HG03103 (cell line): ENCODE results near the gene NT5C.

Source experiments
- ATAC-seq: cut with Tn5 transposase; IDR thresholded peaks from one replicate; pipeline ENCODE4 v1.9.1; 2021; ENCODE audit warnings: low read depth; ENCODE audit not compliant: unreplicated experiment

NT5C gene

DNA sequence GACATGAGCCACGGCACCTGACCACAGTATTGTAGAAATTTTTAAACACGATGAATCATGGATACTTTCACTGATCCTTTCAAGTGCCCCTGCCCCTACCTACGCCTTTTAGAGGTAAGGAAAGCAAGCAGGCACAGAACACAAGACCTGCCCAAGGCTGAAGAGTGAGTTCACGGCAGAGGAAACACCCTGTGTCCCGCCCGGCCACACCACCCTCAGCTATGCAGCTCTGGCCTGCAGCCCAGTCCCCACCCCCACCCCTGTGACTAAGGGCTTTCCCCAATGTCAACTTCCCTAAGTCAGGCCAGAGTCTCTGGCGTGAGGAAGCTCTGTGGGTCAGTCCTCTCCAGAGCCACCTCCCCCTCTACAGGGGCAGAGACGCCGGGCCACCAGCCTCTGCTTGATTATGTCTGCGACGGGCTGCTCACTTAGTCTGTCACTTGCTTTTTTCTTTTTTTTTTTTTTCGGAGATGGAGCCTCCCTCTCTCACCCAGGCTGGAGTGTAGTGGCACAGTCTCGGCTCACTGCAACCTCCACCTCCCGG is 35.4 kb downstream of the NT5C start:
- ATAC-seq = no peak

- no peak for ATAC-seq
These were observed 36.6 kb downstream of the NT5C start for GRCh38 chr17:75094871-75095399.

DNA sequence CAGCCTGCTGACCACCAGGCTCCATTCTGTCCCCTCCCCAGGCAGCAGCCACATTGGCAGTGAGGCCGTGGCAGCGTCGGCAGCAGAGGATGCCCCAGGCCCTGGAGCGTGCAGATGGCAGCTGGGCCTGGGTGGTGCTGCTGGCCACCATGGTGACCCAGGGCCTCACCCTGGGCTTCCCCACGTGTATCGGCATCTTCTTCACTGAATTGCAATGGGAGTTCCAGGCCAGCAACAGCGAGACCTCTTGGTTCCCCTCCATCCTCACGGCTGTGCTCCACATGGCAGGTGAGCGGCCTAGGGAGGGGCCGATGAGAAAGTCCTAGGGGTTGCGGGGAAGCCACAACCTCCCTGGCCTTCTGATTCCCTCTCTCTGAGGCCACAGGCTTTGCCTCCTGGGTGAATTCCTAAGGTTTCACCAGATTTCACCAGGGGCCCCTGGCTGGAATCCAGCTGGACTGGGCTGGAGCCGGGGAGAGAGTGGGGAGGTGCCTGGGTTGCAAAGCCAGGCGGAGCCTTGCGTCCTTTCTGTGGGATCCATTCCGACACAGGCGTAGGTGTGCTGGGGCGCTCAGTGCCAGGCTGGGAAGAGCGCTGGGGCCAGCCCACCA is 37.9 kb downstream of the NT5C start:
- no peak for ATAC-seq

GRCh38 chr17:75091855-75092327 is 39.7 kb downstream of the NT5C start:
- no peak for ATAC-seq

GRCh38 chr17:75090871-75091854 is 40.4 kb downstream of the NT5C start:
- no peak for ATAC-seq

GRCh38 chr17:75088465-75089417 is 42.8 kb downstream of the NT5C start:
- ATAC-seq = no peak

DNA sequence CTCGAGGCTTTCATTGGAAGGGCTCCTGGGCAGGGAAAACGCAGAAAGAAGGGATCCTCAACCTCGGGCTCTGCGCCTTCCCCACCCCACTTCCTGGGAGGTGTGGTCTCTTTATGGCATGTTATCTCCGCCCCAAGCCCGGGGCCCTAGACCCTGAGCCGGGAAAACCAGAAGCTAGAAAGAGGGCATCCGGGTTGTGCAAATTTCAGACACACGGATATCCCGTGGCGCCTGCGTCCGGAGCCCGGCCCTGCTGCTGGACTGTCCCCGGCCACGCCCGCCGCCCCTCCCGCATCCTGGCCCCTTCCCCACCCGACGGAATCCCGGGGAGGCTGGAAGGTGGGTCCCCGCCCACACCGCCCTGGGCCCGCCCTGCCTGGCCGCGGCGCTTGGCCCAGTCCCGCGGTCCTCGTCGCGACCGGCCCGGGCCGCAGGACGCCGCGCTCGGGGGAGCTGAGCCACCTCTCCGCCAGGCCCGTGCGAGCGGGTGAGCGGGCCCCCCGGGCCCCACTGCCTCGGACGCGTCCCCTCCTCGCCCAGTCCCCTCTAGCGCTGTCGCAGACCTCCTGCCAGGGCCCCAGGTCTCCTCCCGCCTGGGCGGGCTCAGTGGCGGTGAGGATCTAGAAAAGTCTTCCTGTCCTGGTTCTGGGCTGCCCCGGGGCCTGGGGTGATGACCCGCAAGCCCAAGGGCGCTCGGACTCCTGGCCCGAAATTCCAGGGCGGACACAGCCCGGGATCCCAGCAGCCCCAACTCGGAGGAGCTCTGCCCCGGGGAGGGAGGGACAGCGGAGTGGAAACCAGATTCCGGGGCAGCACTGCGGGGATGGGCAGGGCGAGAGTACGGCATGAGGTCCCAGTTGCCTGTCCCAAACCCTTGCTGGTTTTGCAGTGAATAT is 43.7 kb downstream of the NT5C start, which contains the start of gene SLC16A5:
SLC16A5 (plus strand) TSS at position 397 of the 896 bp plus-strand sequence. CDS start 5,683 bp downstream, outside the sequence.
- ATAC-seq = no peak

- ATAC-seq = no peak
These were observed 44.4 kb downstream of the NT5C start for GRCh38 chr17:75087182-75087557.

- no peak for ATAC-seq
These were observed 44.9 kb downstream of the NT5C start for GRCh38 chr17:75086496-75087181.

DNA sequence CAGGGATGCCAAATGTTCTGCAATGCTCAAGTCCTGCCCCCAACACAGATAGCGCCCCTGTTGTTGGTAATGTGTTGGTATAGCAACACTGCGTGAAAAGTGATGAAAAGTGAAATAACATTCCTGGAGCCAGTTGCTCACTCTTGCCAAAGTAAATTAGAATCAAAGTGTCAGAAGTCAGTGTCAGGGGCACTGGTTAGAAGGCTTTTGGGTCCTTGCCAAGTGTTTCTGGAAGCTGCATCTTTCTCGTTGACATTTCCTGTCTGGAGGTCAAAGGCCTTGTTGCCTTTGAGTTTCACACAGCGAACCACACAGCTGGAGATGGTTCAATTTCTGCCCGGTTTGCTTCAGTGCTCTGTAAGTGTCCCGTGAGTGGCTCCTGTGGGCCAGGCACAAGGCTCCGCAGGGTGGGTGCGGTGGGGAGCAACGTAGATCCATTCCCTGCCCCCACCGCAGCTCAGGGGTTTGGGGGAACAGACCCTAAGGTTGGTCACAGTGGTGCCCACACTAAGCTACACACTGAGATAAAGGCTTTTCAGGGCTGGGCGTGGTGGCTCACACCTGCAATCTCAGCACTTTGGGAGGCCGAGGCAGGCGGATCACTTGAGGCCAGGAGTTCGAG is 47.4 kb downstream of the NT5C start:
- no peak for ATAC-seq

DNA sequence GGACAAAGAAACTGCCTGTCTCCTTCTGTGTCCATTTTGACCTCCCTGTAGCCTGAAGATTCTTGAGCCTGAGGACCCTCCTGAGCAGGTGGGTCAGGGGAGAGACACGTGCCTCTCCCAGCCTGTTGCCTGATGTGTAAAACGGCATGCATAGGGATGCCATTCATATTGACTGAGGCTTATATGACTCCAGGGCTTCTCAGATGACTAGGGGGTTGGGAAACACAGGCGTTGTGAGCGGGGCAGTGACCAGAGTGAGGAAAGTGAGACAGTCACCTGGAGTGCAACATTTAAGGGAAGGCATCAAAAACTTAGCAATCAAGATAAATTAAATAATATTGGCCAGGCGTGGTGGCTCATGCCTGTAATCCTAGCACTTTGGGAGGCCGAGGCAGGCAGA is 48.9 kb downstream of the NT5C start:
- no peak for ATAC-seq

GRCh38 chr17:75081611-75082540 is 49.7 kb downstream of the NT5C start:
- ATAC-seq = no peak
